HL-60/S4 (cell line): ENCODE results near the gene SLC4A9.

Experiments
- in situ Hi-C: fragments of 300-500 bp; cut with MboI; formaldehyde crosslinking; loops from 2 replicates; pipeline ENCODE4 v1.14.3; 2022; ENCODE audit warnings: low sequenced_read_pairs

Gene SLC4A9, protein sequence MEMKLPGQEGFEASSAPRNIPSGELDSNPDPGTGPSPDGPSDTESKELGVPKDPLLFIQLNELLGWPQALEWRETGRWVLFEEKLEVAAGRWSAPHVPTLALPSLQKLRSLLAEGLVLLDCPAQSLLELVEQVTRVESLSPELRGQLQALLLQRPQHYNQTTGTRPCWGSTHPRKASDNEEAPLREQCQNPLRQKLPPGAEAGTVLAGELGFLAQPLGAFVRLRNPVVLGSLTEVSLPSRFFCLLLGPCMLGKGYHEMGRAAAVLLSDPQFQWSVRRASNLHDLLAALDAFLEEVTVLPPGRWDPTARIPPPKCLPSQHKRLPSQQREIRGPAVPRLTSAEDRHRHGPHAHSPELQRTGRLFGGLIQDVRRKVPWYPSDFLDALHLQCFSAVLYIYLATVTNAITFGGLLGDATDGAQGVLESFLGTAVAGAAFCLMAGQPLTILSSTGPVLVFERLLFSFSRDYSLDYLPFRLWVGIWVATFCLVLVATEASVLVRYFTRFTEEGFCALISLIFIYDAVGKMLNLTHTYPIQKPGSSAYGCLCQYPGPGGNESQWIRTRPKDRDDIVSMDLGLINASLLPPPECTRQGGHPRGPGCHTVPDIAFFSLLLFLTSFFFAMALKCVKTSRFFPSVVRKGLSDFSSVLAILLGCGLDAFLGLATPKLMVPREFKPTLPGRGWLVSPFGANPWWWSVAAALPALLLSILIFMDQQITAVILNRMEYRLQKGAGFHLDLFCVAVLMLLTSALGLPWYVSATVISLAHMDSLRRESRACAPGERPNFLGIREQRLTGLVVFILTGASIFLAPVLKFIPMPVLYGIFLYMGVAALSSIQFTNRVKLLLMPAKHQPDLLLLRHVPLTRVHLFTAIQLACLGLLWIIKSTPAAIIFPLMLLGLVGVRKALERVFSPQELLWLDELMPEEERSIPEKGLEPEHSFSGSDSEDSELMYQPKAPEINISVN

GRCh38 chr5:140360101-140360500 lies at the start of gene SLC4A9:
Gene SLC4A9, plus strand, starts transcription at chr5:140360194. Its CDS starts 43 bp downstream, at chr5:140360237.
- in situ Hi-C loops = no loop called here

- in situ Hi-C loops = no loop called here
Observed at GRCh38 chr5:140310434-140310833, 49.6 kb upstream of the SLC4A9 start.

DNA sequence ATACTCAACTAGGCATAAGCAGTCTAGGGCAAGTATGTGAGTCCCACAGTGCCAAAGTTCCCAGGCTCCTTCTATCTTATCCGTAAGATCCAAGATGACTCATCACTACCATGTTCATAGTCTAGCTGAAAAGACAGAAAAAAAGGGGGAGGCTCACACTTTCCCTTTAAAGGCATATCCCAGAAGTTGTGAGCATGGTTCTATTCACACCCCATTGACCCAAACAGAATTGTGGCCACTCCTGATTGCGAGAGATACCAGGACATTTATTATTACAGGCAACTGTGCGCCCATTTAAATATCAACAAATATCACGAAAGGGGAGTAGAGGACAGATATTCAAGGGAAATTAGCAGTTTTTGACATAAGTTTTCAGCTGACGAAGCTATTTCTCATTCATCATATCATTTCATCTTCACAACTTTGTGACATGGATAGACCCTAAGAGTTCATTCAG lies 49.0 kb upstream of the SLC4A9 start:
- in situ Hi-C loops = no loop called here

DNA sequence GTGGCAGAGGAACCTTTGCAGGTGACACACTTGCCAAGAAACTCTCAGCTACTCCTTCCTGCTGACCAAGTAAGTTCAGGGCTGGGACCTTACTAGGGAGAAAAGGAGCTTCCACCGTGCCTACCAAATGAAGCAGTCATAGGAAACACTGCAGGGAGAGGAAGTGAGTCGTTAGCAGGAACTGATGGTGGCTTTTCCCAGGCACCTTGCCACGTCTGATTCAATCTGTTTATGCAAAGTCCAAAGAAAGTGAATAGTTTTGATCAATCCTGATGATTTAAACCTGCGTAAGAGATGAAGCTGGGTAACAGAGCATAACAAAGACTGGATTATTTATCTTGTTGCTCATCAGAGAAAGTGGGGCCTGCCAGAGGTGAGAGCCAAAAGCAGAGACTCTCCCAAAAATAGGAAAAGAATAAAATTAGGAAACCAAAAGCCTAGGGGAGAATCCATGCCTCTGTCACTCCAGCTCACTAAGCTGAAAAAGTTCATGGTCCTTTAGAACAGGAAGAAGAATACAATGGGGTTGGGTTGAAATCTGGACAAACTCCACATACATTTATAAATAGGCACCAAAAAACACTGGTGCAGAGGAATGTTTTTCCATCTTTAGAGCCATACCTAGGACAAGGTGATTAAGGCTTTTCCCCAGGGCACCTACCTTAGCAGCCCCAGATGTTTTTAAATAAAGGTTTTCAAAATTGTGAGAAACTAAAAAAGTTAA lies 47.8 kb upstream of the SLC4A9 start:
- in situ Hi-C loops = no loop called here

GRCh38 chr5:140312791-140313189 lies 47.2 kb upstream of the SLC4A9 start:
- in situ Hi-C loops = no loop called here

DNA sequence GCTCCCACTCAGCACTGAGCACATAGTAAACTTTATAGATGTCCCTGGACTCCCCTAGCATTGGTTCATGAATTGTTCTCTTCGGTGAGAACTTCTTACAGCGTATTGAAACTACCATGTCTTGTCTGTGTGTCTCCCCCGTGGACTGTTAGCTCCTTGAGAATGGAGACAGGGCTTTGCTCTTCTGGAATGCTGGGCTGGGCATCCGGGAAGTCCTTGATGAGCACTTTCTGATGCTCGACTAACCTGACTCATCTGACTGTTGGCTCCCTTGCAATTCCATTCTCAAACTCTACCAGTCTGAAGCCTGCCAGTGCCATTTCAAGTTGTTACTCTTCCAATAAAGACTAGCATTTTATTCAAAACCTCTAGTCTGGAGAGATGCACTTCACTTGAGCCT lies 42.1 kb upstream of the SLC4A9 start:
- in situ Hi-C loops = no loop called here

- in situ Hi-C loops = no loop called here
Observed at GRCh38 chr5:140318792-140319191, 41.2 kb upstream of the SLC4A9 start.

DNA sequence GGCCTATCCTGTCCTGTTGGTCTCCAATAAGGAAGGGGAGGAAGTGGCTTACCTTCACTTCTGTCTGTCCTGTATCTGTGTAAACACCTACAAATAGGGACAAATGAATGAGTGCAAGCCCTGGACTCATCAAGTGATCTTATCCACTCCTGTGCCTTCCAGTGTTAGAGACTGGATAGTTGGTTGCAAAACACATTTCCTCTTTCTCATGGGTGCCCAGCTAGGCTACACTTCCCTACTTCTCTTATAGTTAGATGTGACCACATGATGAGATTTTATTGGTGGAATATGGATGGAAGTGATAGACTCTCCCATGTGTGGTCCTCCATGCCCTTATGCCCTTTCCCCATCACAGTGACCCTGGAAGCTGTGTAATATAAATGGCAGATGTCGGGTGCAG lies 40.2 kb upstream of the SLC4A9 start:
- in situ Hi-C loops = no loop called here

DNA sequence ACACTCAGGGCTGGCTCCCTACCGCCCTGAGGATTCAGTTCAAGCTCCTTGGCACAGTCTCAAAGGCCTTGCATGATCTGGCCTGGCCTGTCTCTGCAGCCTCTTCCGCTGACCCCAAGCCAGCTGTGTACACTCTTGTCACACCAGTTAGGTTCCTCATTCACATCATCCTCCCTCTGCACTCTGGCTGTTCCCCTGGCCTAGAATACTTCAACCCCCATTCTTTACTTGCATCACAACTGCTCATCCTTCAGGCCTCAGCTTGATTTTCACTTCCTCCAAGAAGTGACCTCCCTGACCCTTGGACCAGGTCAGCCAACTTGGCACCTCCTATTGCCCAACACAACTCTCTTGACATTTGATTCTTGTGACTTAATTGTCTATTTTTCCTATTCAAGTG lies 38.2 kb upstream of the SLC4A9 start:
- in situ Hi-C loops = no loop called here

DNA sequence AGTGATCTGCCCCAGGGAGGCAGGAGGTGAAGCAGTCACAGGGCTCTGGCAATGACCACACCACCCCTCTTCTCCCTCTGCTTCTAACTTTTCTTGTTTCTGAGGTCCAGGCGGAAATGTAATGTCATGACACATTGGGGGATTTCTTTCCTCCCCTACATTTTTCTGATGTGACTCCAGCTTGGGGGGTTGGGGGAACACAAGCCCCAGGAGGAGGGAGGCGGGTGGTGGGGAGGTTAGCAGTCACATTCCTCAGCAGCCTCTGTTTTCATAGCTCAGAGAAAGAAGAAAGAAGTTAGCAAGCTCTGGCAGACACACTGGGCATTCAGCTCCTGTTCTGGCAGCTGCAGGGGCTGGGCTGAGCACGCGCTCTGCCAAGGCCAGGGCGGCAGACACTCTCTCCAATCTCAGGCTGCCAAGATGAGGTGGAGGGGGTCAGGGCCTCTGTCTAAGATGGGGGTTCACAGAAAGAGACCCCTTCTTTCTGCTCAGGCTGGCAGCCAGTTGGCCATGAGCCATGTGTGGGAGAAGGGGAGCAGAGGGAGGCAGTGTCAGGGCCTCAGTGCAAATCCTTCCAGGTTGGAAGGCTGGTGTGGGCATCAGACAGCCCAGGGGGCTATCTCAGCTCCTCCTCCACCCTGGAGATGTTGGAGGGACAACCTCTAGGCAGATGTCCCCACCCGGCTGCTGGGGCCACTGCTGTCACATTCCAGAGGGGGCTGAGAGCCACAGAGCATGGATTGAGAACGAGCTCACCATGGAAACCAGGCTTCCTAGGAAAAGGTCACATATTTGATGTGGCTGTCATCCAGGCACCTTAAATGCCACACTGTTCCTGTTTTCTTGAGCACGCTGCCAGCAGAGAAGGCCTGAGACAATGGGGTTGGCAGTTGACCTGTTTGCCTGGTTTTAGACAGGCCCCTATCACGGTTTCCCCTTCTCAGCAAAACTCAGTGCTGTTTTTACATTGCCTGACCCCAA lies 37.0 kb upstream of the SLC4A9 start:
- in situ Hi-C loops = no loop called here

DNA sequence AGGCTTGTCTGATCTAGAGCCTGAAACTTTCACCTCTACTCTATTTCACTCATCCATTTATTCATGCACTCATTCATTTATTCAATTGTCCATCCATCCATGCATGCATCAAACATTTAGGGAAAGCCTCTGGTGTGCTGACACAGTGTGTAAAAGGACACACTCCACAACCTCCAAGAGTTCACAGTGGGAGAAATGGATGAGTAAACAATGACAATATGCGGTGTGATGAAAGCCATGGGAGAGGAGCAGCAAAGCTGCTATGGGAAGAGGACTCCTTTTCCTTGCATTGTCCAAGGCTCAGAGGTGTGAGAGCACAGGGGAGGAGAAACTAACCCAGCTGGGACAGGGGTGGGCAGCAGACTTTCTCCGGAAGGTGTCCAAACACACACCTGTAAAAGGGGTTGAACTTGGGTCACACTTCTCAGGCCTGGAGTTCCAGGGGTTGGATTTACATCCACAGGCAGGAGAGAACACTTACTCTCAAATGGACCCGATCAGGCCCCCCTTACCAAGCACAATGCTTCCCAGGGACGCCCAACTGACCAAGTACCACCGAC lies 35.9 kb upstream of the SLC4A9 start:
- in situ Hi-C loops = no loop called here

DNA sequence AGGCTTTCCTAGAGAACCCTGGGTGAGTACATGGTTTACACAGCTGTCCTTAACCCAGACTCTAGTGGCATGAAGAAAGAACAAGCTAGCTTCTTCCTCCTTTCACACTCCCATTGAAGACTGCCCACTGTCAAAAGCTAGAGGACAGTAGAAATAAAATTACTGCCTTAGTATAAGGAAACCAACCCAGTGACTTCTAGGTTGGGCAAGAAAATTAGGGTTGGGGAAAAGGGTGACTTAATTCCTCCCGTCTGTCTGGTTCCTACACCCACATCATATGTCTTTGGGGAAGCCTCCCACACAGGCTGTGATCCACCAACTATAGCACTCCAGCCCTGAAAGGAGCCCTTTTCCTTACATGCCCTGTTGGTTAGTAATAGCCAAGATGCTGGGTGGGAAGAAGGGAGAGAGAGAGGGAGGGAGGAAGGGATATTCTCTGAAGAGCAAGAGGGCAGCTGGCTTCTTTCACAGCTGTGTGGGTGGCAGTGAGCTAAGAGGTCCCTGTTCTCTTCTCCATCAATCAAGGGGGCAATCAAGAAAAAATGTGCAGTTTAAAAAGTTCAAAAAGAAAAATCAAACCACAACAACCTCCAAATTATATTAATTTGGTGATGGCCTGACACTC lies 35.3 kb upstream of the SLC4A9 start:
- in situ Hi-C loops = no loop called here

- in situ Hi-C loops = no loop called here
Observed at GRCh38 chr5:140325486-140325885, 34.5 kb upstream of the SLC4A9 start.

DNA sequence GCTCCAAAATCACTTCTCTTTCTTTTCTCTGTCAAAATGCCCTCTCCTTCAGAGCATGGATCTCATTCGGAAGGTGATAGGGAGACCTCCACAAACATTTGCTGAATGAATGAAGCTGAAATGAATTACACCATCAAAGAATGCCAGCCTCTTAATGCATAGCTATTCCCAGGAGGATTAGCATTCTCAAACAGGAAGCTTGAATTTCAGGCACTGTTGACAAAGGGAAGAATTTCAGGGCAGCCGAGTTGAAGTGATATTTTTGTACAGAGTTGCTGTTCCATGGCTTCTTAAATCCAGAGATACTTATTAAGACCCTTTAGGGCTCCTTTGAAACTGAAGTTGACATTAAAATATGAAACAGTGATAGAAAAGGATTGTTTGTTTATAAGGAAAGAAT lies 32.4 kb upstream of the SLC4A9 start:
- in situ Hi-C loops = no loop called here

DNA sequence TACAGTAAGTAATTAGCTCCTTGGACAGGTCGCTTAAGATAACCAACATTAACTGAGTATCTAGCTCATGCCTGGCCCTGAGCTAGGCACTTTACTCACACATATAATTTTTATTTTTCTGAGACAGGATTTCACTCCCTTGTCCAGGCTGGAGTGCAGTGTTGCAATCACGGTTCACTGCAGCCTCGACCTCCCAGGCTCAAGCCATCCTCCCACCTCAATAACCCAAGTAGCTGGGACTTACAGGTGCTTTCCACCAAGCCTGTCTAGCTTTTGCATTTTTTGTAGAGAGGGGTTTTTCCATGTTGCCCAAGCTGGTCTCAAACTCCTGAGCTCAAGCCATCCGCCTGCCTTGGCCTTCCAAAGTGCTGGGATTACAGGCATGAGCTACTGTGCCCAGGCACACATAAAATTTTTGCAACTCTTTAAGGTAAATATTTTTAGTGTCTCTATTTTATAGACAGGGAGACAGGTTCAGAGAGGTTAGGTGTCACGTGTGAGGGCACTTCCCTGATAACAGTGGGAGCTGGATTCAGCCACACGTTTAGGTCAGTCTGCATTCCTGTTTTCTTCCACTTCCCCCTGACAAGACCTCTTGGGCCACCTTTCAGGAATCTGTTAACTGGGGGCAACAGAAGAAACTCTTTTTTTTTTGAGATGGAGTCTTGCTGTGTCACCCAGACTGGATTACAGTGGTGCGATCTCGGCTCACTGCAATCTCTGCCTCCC lies 31.8 kb upstream of the SLC4A9 start:
- in situ Hi-C loops = no loop called here

- in situ Hi-C loops = no loop called here
Observed at GRCh38 chr5:140329739-140330481, 30.1 kb upstream of the SLC4A9 start.

DNA sequence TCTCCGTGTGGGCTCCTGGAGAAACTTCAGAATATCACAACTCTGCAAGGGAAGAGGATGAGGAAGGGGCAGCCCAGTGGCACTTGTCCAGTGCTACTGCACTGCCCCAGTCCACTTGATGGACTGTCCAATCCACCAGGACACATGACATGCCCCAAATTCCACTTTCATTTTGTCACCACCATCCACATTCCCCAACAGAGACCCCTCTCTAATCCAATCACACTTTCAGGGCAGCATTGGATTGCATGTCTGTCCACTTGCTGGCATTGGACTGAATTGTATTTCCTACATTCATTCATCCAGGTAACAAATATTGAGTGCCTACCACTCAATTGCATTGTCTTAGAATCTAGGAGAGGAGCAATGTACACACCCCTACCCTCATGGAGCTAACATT lies 28.4 kb upstream of the SLC4A9 start:
- in situ Hi-C loops = no loop called here

- in situ Hi-C loops = no loop called here
Observed at GRCh38 chr5:140336388-140336787, 23.6 kb upstream of the SLC4A9 start.
